Epithelial cell of proximal tubule (primary cell): ENCODE results near the gene ATAD1. TPM values are rescaled to one million over a fixed set of nuclear protein-coding genes. Genes with fewer than 3 reads are reported as not detected.

Source experiments
- DNase-seq: peaks from one replicate; pipeline ENCODE4 v3.0.0-alpha.2; 2011; ENCODE audit warnings: low read depth
- H3K4me3 ChIP-seq: 2 replicates; pipeline ENCODE4 v1.5.1; 2011; ENCODE audit warnings: low read depth, mild to moderate bottlenecking, low read length
- CTCF ChIP-seq: conservative IDR thresholded peaks from 2 replicates; pipeline ENCODE4 v1.5.1; 2012; ENCODE audit warnings: low read depth, mild to moderate bottlenecking, low read length
- total RNA-seq: library from RNA; depleted of rRNA; stranded (reverse); fragments of >200 nt; gene quantifications from 2 replicates; pipeline ENCODE4 v1.2.3, GENCODE V29; 2015

The ATAD1 gene
- total RNA-seq, 1 donor from 2014 or later: 24.8 TPM

DNA sequence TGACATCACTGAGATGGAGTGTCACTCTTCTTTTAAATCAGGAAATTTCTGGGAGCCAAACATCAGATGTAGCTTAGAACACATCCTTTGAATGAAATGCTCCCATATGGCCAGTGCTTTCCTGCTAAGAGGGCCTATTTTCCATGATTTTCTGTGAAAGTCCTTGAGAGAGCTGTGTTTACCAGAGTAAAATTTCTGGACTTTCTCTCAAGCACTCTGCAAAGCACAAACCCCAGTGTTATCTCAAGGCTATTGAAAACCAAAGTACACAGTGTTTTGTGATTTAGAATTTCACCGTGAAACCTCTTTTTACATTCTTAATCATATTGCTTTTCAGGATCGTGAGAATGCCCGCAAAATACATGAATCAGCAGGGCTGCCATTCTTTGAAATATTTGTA is 104.3 kb downstream of the ATAD1 start:
- TF ChIP-seq CTCF: no peak
- no peak for DNase-seq
- no peak overlapping the region for H3K4me3 ChIP-seq

DNA sequence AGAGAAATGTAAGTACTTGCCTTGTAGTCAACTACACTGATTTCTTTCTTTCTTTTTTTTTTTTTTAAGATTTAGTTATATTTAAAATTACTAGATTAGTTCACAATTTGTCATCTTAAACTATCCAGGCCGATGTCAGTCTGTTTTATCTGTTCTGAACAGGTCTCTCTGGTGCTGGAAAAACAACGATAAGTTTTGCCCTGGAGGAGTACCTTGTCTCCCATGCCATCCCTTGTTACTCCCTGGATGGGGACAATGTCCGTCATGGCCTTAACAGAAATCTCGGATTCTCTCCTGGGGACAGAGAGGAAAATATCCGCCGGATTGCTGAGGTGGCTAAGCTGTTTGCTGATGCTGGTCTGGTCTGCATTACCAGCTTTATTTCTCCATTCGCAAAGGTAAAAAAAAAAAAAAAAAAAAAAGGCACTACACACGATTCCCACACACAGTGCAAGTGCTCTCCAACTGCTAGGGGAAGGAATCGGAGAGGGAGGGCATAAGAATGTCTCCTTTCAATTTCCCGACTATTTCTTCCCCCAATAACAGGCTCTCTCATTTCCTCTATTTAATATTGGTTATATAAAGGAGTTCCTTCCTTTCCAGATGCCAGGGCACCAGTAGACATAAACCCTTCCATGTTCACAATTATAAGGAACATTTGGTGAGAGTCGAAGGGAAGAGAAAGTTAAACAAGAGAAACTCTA is 105.0 kb downstream of the ATAD1 start:
- no peak overlapping the region for H3K4me3 ChIP-seq
- no peak for TF ChIP-seq CTCF
- DNase-seq: no peak

GRCh38 chr10:87707254-87707653 is 110.8 kb downstream of the ATAD1 start:
- H3K4me3 ChIP-seq: no peak overlapping the region
- DNase-seq: no peak
- TF ChIP-seq CTCF: no peak

DNA sequence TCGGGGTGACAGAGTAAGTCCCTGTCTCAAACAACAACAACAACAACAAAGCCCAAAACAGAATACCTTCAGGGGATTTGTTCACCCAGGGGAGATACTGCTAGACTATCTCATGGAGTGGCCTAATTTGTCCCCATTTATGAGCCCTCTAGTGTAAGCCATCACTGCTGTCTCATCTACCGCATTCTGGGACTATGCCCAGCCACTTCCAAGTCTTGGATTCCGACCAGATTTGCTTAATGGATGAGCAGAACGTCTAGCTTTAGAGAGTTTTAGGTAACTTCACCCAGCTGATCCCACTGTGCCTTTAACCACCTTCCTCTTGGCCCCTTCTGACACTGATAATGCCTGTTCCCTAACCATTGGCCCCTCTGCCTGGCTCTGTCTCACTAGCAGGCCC is 111.3 kb downstream of the ATAD1 start:
- H3K4me3 ChIP-seq: no peak overlapping the region
- no peak for DNase-seq
- no peak for TF ChIP-seq CTCF

DNA sequence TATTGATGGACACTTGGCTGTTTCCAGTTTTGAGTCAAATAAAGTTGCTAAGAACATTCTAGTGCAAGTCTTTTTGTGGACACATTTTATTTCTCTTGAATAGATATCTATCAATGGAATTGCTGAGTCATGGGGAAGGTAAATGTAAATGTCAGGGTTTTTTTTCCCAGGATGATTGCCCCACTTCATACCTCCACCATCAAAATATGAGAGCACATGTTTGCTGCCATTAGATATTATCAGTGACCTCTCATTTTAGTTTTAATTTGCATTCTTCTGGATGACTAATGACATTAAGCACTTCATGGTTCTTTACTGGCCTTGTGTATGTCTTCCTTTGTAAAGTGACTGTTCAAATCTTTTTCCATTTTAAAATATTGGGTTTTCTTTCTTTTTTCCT is 112.7 kb downstream of the ATAD1 start:
- TF ChIP-seq CTCF: no peak
- no peak overlapping the region for H3K4me3 ChIP-seq
- no peak for DNase-seq

GRCh38 chr10:87703771-87704170 is 114.3 kb downstream of the ATAD1 start:
- no peak overlapping the region for H3K4me3 ChIP-seq
- no peak for DNase-seq
- no peak for TF ChIP-seq CTCF

GRCh38 chr10:87702973-87703294 is 115.1 kb downstream of the ATAD1 start:
- DNase-seq: no peak
- no peak overlapping the region for H3K4me3 ChIP-seq
- no peak for TF ChIP-seq CTCF
